HK-2 (cell line): Measurements from ENCODE around the gene ITGB1BP2.
"Not testable (repeated sequence)": the region's sequence is repeated elsewhere in the genome, so short reads cannot be mapped to it uniquely, and the experiment has no call there.

ENCODE experiments used
- DNase-seq: peaks from one replicate; pipeline ENCODE4 v3.0.0-alpha.2; 2018; ENCODE audit not compliant: unreplicated experiment

Gene ITGB1BP2

GRCh38 chrX:71302461-71303213 lies 1.1 kb downstream of the ITGB1BP2 start:
- no peak for DNase-seq

- DNase-seq: no peak
These were observed 3.0 kb downstream of the ITGB1BP2 start for GRCh38 chrX:71304561-71304960.

- DNase-seq: no peak
These were observed 14.4 kb downstream of the ITGB1BP2 start for GRCh38 chrX:71315917-71316316.

- not testable (repeated sequence) for DNase-seq
These were observed 15.4 kb downstream of the ITGB1BP2 start for GRCh38 chrX:71316959-71317358.

GRCh38 chrX:71320126-71320525 lies 18.6 kb downstream of the ITGB1BP2 start:
- no peak for DNase-seq

- DNase-seq: no peak
These were observed 20.2 kb downstream of the ITGB1BP2 start for GRCh38 chrX:71321731-71322130.

- not testable (repeated sequence) for DNase-seq
These were observed 22.9 kb downstream of the ITGB1BP2 start for GRCh38 chrX:71324452-71324851.

- DNase-seq: no peak
These were observed 24.8 kb downstream of the ITGB1BP2 start for GRCh38 chrX:71326394-71326793.

- not testable (repeated sequence) for DNase-seq
These were observed 47.7 kb downstream of the ITGB1BP2 start for GRCh38 chrX:71349151-71349665.

- not testable (repeated sequence) for DNase-seq
These were observed 48.3 kb downstream of the ITGB1BP2 start for GRCh38 chrX:71349867-71350266.

- DNase-seq: not testable (repeated sequence)
These were observed 50.9 kb downstream of the ITGB1BP2 start for GRCh38 chrX:71352439-71352838.
